Osteoblast (primary cell): ENCODE measurements around the gene NOS1AP. TPM values are rescaled to one million over a fixed set of nuclear protein-coding genes. Genes with fewer than 3 reads are reported as not detected.

Source experiments
- DNase-seq: peaks from one replicate; pipeline ENCODE4 v3.0.0; 2011; ENCODE audit warnings: low spot score, mixed read lengths; ENCODE audit not compliant: insufficient read length; ENCODE audit errors: missing footprints
- H2AFZ ChIP-seq: 2 replicates; pipeline ENCODE4 v1.6.0; 2011; ENCODE audit warnings: mild to moderate bottlenecking, low read length
- H3K27ac ChIP-seq: 2 replicates; pipeline ENCODE4 v1.5.1; 2011; ENCODE audit warnings: mild to moderate bottlenecking, low read depth, low read length, moderate library complexity
- H3K27me3 ChIP-seq: 2 replicates; pipeline ENCODE4 v1.6.0; 2012; ENCODE audit warnings: mild to moderate bottlenecking, control low read depth, inconsistent platforms, low read length, moderate library complexity; ENCODE audit not compliant: insufficient read depth
- H3K36me3 ChIP-seq: 2 replicates; pipeline ENCODE4 v1.5.1; 2011; ENCODE audit warnings: mild to moderate bottlenecking, low read length, control low read depth, moderate library complexity; ENCODE audit not compliant: insufficient read depth
- H3K4me1 ChIP-seq: 2 replicates; pipeline ENCODE4 v1.5.1; 2011; ENCODE audit warnings: mild to moderate bottlenecking, low read length, control low read depth, moderate library complexity; ENCODE audit not compliant: insufficient read depth
- H3K4me2 ChIP-seq: 2 replicates; pipeline ENCODE4 v1.6.0; 2011; ENCODE audit warnings: mild to moderate bottlenecking, low read length; ENCODE audit not compliant: insufficient read depth
- H3K4me3 ChIP-seq: fragments of 200-600 bp; sonication (generic); 3 replicates; pipeline ENCODE4 v1.5.1; 2012; ENCODE audit warnings: mild to moderate bottlenecking, low read length, inconsistent platforms; ENCODE audit not compliant: insufficient read depth
- H3K79me2 ChIP-seq: 2 replicates; pipeline ENCODE4 v1.6.0; 2012; ENCODE audit warnings: mild to moderate bottlenecking, low read length, control low read depth, inconsistent platforms; ENCODE audit not compliant: insufficient read depth
- H3K9me3 ChIP-seq: 2 replicates; pipeline ENCODE4 v1.5.1; 2011; ENCODE audit warnings: low read depth, low read length, control low read depth
- H4K20me1 ChIP-seq: 2 replicates; pipeline ENCODE4 v1.6.0; 2012; ENCODE audit warnings: mild to moderate bottlenecking, low read length, control low read depth; ENCODE audit not compliant: insufficient read depth
- CTCF ChIP-seq: IDR thresholded peaks from 2 replicates; pipeline ENCODE4 v1.5.1; 2011; ENCODE audit warnings: mild to moderate bottlenecking, low read depth, low read length, moderate library complexity; ENCODE audit errors: extremely low read depth
- total RNA-seq: library from RNA; depleted of rRNA; stranded (reverse); fragments of >200 nt; gene quantifications from 2 replicates; pipeline ENCODE4 v1.2.3, GENCODE V29; 2012

The NOS1AP gene
- total RNA-seq, 1 donor: not detected

- Histone ChIP-seq H3K27me3 (no peaks in the 10 kb centered on the region), H3K9me3 (peaks cover 3% of the 10 kb centered on the region), H3K4me3 (no peak overlapping the region), H3K27ac (no peak overlapping the region), H4K20me1 (no peaks in the 10 kb centered on the region), H3K36me3 (no peaks in the 10 kb centered on the region), H3K4me1 (peaks cover 5% of the 10 kb centered on the region), H3K4me2 (no peak overlapping the region), H3K79me2 (no peaks in the 10 kb centered on the region), H2AFZ (no peak overlapping the region)
- DNase-seq: no peak
- TF ChIP-seq CTCF: no peak
These were observed 235.2 kb downstream of the NOS1AP start for GRCh38 chr1:162304736-162305135.

DNA sequence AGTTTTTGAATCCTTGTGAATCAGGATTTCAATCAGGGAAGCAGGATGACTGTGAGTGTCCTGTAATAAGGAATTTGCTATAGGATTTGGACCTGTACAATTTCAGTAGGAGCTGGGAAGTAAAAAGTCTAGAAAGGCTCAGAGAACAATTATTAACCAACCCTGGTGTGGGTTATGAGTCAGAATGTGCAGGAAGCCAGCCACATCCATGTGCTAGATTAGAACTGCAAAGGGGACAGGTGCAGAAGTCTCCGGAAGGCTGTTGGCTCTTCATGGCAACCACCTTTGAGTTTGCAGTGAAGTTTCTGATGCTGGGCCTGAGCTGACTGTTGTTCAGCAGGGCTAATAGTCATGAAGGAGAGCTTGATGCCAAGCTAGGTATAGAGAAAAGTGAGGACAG is 236.5 kb downstream of the NOS1AP start:
- TF ChIP-seq CTCF: no peak
- DNase-seq: no peak
- H3K4me2 ChIP-seq: no peak overlapping the region

DNA sequence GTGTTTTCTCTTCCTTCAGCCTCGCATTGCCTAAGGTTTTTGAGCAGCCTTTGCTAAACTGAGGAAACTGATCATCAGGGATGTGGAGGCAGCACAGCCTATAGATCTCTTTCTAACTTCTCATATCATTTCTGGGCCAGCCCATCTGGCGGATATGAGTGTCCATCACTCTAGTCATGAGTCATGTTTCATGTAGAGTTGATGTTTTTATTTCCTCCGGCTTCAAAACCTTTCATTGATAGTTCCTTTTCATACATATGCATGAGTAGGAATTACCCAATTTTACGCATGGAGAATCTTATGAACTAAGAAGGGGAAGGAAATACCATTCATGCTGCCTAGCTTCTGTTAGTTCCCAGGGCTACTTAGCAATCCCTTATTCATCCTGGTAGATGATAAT is 240.8 kb downstream of the NOS1AP start:
- Histone ChIP-seq H3K4me1 (no peaks in the 10 kb centered on the region), H2AFZ (no peak overlapping the region), H4K20me1 (no peaks in the 10 kb centered on the region), H3K9me3 (peaks cover 3% of the 10 kb centered on the region), H3K79me2 (no peaks in the 10 kb centered on the region), H3K4me2 (no peak overlapping the region), H3K36me3 (no peaks in the 10 kb centered on the region), H3K27me3 (no peaks in the 10 kb centered on the region), H3K4me3 (no peak overlapping the region), H3K27ac (no peak overlapping the region)
- DNase-seq: no peak
- TF ChIP-seq CTCF: no peak

More for the DNA sequence above, 236.5 kb downstream of the NOS1AP start:
- H3K27ac ChIP-seq: no peak overlapping the region
- no peaks in the 10 kb centered on the region for H4K20me1 ChIP-seq
- H3K36me3 ChIP-seq: no peaks in the 10 kb centered on the region
- H3K9me3 ChIP-seq: peaks cover 3% of the 10 kb centered on the region
- peaks cover 5% of the 10 kb centered on the region for H3K4me1 ChIP-seq
- no peaks in the 10 kb centered on the region for H3K27me3 ChIP-seq
- H3K4me3 ChIP-seq: no peak overlapping the region
- no peaks in the 10 kb centered on the region for H3K79me2 ChIP-seq
- no peak overlapping the region for H2AFZ ChIP-seq

DNA sequence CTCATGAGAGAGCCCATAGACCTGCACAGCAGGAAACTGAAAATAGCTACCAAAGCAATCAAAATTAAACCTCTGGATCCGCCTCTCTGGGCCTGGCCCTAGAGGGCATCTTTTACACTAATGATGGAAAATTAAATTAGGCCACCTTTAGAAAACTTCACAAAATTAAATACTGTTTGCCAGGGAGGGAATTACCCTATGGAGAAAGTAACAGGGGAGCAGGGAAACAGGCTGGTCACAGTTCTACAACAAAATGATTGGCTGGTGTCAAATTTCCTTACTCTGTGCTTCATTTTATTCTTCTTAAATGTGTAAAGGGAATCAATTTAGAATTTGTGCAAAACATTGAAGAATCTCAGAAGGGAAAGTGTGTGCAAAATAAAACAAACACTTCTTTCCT is 244.7 kb downstream of the NOS1AP start:
- Histone ChIP-seq H3K79me2 (no peaks in the 10 kb centered on the region), H3K4me3 (no peak overlapping the region), H3K4me2 (no peak overlapping the region), H4K20me1 (no peaks in the 10 kb centered on the region), H3K27me3 (peaks cover 4% of the 10 kb centered on the region), H3K9me3 (no peaks in the 10 kb centered on the region), H3K27ac (no peak overlapping the region), H3K36me3 (no peaks in the 10 kb centered on the region), H2AFZ (no peak overlapping the region), H3K4me1 (no peaks in the 10 kb centered on the region)
- no peak for DNase-seq
- no peak for TF ChIP-seq CTCF
